SU-DHL-6 (cell line): Measurements from ENCODE around the gene CNOT4.

Source experiments
- CTCF ChIP-seq: fragments of 200-600 bp; sonication (generic); IDR thresholded peaks from one replicate; pipeline ENCODE4 v1.5.1; 2017; ENCODE audit warnings: antibody characterized with exemption, mild to moderate bottlenecking, low read length, moderate library complexity; ENCODE audit not compliant: insufficient read depth, poor library complexity, severe bottlenecking
- EZH2phosphoT487 ChIP-seq: fragments of 200-600 bp; sonication (generic), shearing (Covaris generic); conservative IDR thresholded peaks from 2 replicates; pipeline ENCODE4 v1.6.1; 2018; ENCODE audit warnings: mild to moderate bottlenecking, antibody characterized with exemption, low read length, moderate library complexity, mixed read lengths

GRCh38 chr7:135459951-135460567 is 49.8 kb downstream of the CNOT4 start:
- TF ChIP-seq CTCF, result no peak
- TF ChIP-seq EZH2phosphoT487, result no peak
